Ovary (tissue), 3 donors: Measurements from ENCODE around the gene ASB11.

Experiments used
- CTCF ChIP-seq, 3 donors: fragments of 450-650 bp in 2 of 3; fragments of 200-600 bp in 1 of 3; IDR thresholded peaks; one replicate each; pipeline versions ENCODE4 v1.5.1 to v1.8.0; 2016 to 2022; ENCODE audit warnings: antibody characterized with exemption in 3 of 3, mild to moderate bottlenecking in 1 of 3
- POLR2A ChIP-seq: fragments of 450-650 bp; IDR thresholded peaks from one replicate; pipeline ENCODE4 v1.6.1; 2017; ENCODE audit warnings: antibody characterized with exemption, mild to moderate bottlenecking, moderate library complexity
- donor health status: DM: no; HTN: no; CAD: no.

- TF ChIP-seq CTCF (IDR thresholded peaks at IDR 0.05) (no peak), POLR2A (no peak)
Measured at GRCh38 chrX:15271757-15272156, 43.7 kb downstream of the ASB11 start.
